GM12875 (cell line): Measurements from ENCODE around the gene MRPL4.

Experiments
- H3K4me3 ChIP-seq: one replicate; pipeline ENCODE4 v1.5.1; 2011; ENCODE audit warnings: low read depth, low read length, control low read depth
- TF ChIP-seq, protein P1 (sequence below): IDR thresholded peaks from 2 replicates; pipeline ENCODE4 v1.5.1; 2011; ENCODE audit warnings: low read depth, mild to moderate bottlenecking, control low read depth, inconsistent platforms, low read length, moderate library complexity, borderline replicate concordance; ENCODE audit not compliant: insufficient read depth

MRPL4 gene

DNA sequence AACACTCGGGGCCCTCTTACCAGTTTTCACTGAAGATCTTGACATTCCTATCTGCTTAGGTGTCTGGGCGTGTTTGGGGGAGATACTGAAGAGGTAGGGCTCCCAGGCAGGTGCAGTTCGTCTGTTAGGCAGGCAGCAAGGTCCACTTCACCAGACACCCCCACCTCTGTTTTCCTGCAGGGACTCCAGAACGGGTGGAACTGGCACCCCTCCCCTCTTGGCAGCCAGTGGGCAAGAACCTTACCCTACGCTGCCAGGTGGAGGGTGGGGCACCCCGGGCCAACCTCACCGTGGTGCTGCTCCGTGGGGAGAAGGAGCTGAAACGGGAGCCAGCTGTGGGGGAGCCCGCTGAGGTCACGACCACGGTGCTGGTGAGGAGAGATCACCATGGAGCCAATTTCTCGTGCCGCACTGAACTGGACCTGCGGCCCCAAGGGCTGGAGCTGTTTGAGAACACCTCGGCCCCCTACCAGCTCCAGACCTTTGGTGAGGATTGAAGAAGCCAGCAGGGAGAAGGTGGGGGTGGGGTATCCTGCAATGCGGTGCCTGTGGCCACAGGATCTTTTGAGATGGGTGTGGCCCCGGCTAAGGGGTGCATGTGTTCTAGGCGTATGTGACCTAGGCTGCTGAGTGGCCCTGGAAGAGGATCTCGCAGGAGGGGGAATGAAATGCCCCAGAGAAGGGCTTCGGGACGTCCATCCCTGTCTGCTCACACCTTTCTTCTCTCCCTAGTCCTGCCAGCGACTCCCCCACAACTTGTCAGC is 31.5 kb downstream of the MRPL4 start:
- TF ChIP-seq, protein P1, sequence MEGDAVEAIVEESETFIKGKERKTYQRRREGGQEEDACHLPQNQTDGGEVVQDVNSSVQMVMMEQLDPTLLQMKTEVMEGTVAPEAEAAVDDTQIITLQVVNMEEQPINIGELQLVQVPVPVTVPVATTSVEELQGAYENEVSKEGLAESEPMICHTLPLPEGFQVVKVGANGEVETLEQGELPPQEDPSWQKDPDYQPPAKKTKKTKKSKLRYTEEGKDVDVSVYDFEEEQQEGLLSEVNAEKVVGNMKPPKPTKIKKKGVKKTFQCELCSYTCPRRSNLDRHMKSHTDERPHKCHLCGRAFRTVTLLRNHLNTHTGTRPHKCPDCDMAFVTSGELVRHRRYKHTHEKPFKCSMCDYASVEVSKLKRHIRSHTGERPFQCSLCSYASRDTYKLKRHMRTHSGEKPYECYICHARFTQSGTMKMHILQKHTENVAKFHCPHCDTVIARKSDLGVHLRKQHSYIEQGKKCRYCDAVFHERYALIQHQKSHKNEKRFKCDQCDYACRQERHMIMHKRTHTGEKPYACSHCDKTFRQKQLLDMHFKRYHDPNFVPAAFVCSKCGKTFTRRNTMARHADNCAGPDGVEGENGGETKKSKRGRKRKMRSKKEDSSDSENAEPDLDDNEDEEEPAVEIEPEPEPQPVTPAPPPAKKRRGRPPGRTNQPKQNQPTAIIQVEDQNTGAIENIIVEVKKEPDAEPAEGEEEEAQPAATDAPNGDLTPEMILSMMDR: no peak
- H3K4me3 ChIP-seq: no peak overlapping the region

DNA sequence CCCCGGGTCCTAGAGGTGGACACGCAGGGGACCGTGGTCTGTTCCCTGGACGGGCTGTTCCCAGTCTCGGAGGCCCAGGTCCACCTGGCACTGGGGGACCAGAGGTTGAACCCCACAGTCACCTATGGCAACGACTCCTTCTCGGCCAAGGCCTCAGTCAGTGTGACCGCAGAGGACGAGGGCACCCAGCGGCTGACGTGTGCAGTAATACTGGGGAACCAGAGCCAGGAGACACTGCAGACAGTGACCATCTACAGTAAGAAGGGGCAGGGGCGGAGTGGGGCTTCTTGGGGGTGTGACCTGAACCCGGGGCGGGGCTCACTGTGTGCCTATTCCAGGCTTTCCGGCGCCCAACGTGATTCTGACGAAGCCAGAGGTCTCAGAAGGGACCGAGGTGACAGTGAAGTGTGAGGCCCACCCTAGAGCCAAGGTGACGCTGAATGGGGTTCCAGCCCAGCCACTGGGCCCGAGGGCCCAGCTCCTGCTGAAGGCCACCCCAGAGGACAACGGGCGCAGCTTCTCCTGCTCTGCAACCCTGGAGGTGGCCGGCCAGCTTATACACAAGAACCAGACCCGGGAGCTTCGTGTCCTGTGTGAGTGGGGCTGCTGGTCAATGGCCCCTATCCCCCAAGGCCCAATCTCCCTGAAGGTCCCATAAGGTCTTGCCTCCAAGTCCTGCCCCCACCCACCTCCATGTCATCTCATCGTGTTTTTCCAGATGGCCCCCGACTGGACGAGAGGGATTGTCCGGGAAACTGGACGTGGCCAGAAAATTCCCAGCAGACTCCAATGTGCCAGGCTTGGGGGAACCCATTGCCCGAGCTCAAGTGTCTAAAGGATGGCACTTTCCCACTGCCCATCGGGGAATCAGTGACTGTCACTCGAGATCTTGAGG is 32.3 kb downstream of the MRPL4 start:
- TF ChIP-seq, protein P1: no peak
- no peak overlapping the region for H3K4me3 ChIP-seq

DNA sequence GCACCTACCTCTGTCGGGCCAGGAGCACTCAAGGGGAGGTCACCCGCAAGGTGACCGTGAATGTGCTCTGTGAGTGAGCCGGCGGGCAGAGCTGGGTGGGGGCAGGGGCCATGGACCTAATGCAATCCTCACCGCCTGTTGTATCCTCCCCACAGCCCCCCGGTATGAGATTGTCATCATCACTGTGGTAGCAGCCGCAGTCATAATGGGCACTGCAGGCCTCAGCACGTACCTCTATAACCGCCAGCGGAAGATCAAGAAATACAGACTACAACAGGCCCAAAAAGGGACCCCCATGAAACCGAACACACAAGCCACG is 32.9 kb downstream of the MRPL4 start:
- no peak overlapping the region for H3K4me3 ChIP-seq
- TF ChIP-seq, protein P1: no peak

DNA sequence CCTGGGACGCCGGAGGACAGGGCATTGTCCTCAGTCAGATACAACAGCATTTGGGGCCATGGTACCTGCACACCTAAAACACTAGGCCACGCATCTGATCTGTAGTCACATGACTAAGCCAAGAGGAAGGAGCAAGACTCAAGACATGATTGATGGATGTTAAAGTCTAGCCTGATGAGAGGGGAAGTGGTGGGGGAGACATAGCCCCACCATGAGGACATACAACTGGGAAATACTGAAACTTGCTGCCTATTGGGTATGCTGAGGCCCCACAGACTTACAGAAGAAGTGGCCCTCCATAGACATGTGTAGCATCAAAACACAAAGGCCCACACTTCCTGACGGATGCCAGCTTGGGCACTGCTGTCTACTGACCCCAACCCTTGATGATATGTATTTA is 33.4 kb downstream of the MRPL4 start:
- no peak overlapping the region for H3K4me3 ChIP-seq
- TF ChIP-seq, protein P1: no peak

DNA sequence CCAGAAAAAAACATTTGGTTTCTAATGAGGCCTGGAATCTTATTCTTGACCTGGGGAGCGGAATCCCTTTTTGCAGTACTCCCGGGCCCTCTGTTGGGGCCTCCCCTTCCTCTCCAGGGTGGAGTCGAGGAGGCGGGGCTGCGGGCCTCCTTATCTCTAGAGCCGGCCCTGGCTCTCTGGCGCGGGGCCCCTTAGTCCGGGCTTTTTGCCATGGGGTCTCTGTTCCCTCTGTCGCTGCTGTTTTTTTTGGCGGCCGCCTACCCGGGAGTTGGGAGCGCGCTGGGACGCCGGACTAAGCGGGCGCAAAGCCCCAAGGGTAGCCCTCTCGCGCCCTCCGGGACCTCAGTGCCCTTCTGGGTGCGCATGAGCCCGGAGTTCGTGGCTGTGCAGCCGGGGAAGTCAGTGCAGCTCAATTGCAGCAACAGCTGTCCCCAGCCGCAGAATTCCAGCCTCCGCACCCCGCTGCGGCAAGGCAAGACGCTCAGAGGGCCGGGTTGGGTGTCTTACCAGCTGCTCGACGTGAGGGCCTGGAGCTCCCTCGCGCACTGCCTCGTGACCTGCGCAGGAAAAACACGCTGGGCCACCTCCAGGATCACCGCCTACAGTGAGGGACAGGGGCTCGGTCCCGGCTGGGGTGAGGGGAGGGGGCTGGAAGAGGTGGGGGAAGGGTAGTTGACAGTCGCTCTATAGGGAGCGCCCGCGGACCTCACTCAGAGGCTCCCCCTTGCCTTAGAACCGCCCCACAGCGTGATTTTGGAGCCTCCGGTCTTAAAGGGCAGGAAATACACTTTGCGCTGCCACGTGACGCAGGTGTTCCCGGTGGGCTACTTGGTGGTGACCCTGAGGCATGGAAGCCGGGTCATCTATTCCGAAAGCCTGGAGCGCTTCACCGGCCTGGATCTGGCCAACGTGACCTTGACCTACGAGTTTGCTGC is 35.1 kb downstream of the MRPL4 start, which contains the start of gene ICAM4:
Gene ICAM4 (plus strand): TSS at position 153 of the 935 bp plus-strand sequence. CDS start 58 bp downstream, at position 211.
- TF ChIP-seq, protein P1: no peak
- peak within 1 kb of the TSS; percentile 24 for H3K4me3 ChIP-seq

DNA sequence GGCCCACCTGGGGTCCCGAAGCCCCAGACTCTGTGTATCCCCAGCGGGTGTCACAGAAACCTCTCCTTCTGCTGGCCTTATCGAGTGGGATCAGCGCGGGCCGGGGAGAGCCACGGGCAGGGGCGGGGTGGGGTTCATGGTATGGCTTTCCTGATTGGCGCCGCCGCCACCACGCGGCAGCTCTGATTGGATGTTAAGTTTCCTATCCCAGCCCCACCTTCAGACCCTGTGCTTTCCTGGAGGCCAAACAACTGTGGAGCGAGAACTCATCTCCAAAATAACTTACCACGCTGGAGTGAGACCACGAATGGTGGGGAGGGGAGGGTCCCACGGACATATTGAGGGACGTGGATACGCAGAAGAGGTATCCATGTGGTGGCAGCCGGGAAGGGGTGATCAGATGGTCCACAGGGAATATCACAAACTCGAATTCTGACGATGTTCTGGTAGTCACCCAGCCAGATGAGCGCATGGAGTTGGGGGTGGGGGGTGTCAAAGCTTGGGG is 36.7 kb downstream of the MRPL4 start:
- H3K4me3 ChIP-seq: peak overlapping the region; percentile 30

More for the DNA sequence above, 36.7 kb downstream of the MRPL4 start:
- TF ChIP-seq, protein P1: no peak
